Endothelial cell (in vitro differentiated cells): ENCODE data around the gene TNFAIP3. TPM values are rescaled to one million over a fixed set of nuclear protein-coding genes. Genes with fewer than 3 reads are reported as not detected.

Experiments
- DNase-seq: peaks from one replicate; pipeline ENCODE4 v3.0.0; 2021; ENCODE audit warnings: low spot score
- H3K27ac Mint-ChIP-seq: one replicate; pipeline ENCODE4 v1.8.0; 2021; ENCODE audit warnings: mixed read lengths, inconsistent platforms; ENCODE audit not compliant: unreplicated experiment
- H3K27me3 Mint-ChIP-seq: one replicate; pipeline ENCODE4 v1.8.0; 2021; ENCODE audit warnings: mild to moderate bottlenecking, moderate library complexity, mixed read lengths, inconsistent platforms; ENCODE audit not compliant: unreplicated experiment
- H3K36me3 Mint-ChIP-seq: one replicate; pipeline ENCODE4 v1.8.0; 2021; ENCODE audit warnings: mild to moderate bottlenecking, low read depth, mixed read lengths, inconsistent platforms; ENCODE audit not compliant: unreplicated experiment
- H3K4me1 Mint-ChIP-seq: one replicate; pipeline ENCODE4 v1.8.0; 2021; ENCODE audit warnings: mild to moderate bottlenecking, mixed read lengths, inconsistent platforms; ENCODE audit not compliant: unreplicated experiment
- H3K4me3 Mint-ChIP-seq: one replicate; pipeline ENCODE4 v1.8.0; 2021; ENCODE audit warnings: mild to moderate bottlenecking, mixed read lengths, inconsistent platforms; ENCODE audit not compliant: unreplicated experiment
- H3K9me3 Mint-ChIP-seq: one replicate; pipeline ENCODE4 v1.8.0; 2021; ENCODE audit warnings: mixed read lengths, inconsistent platforms; ENCODE audit not compliant: unreplicated experiment
- CTCF ChIP-seq: fragments of 200-600 bp; sonication (generic); IDR thresholded peaks from one replicate; pipeline ENCODE4 v1.5.0; 2021; ENCODE audit warnings: antibody characterized with exemption; ENCODE audit not compliant: unreplicated experiment
- total RNA-seq: library from RNA; stranded (reverse); fragmentation: NEBNext Ultra II Directional; extraction: Animal tissue kit (Norgen Biotek cat#: 25700); gene quantifications from one replicate; pipeline ENCODE4 v1.2.1, GENCODE V29; 2021; ENCODE audit not compliant: unreplicated experiment

TNFAIP3 gene
- total RNA-seq, 1 donor from 2014 or later, result 22.6 TPM

- Mint-ChIP-seq H3K36me3 (no peaks in the 10 kb centered on the region), H3K4me1 (peaks cover 76% of the 10 kb centered on the region), H3K27me3 (no peaks in the 10 kb centered on the region), H3K4me3 (no peak overlapping the region), H3K27ac (no peak overlapping the region), H3K9me3 (no peaks in the 10 kb centered on the region)
- TF ChIP-seq CTCF, result no peak
- DNase-seq, result no peak
Observed at GRCh38 chr6:137923866-137924653, 57.0 kb downstream of the TNFAIP3 start.

- Mint-ChIP-seq H3K36me3 (no peaks in the 10 kb centered on the region), H3K4me3 (no peak overlapping the region), H3K4me1 (peaks cover 66% of the 10 kb centered on the region), H3K27ac (no peak overlapping the region), H3K27me3 (no peaks in the 10 kb centered on the region), H3K9me3 (no peaks in the 10 kb centered on the region)
- no peak for DNase-seq
- no peak for TF ChIP-seq CTCF
Observed at GRCh38 chr6:137925141-137925698, 58.2 kb downstream of the TNFAIP3 start.

- Mint-ChIP-seq H3K27me3 (no peaks in the 10 kb centered on the region), H3K27ac (no peak overlapping the region), H3K4me3 (no peak overlapping the region), H3K36me3 (no peaks in the 10 kb centered on the region), H3K4me1 (peaks cover 66% of the 10 kb centered on the region), H3K9me3 (no peaks in the 10 kb centered on the region)
- no peak for TF ChIP-seq CTCF
- DNase-seq, result no peak
Observed at GRCh38 chr6:137926207-137926731, 59.2 kb downstream of the TNFAIP3 start.

GRCh38 chr6:137926985-137927384 lies 59.9 kb downstream of the TNFAIP3 start:
- Mint-ChIP-seq H3K27ac (no peak overlapping the region), H3K36me3 (no peaks in the 10 kb centered on the region), H3K4me3 (no peak overlapping the region), H3K9me3 (no peaks in the 10 kb centered on the region), H3K27me3 (no peaks in the 10 kb centered on the region), H3K4me1 (peaks cover 65% of the 10 kb centered on the region)
- DNase-seq, result no peak
- TF ChIP-seq CTCF, result no peak

- no peak for TF ChIP-seq CTCF
- Mint-ChIP-seq H3K4me1 (peaks cover 63% of the 10 kb centered on the region), H3K27ac (no peak overlapping the region), H3K27me3 (no peaks in the 10 kb centered on the region), H3K4me3 (no peak overlapping the region), H3K9me3 (no peaks in the 10 kb centered on the region), H3K36me3 (no peaks in the 10 kb centered on the region)
- DNase-seq, result no peak
Observed at GRCh38 chr6:137927777-137928218, 60.7 kb downstream of the TNFAIP3 start.
